ENCODE results near the gene LRP1.
"Not testable (repeated sequence)": the region's sequence is repeated elsewhere in the genome, so short reads cannot be mapped to it uniquely, and the experiment has no call there.

LRP1 gene

DNA sequence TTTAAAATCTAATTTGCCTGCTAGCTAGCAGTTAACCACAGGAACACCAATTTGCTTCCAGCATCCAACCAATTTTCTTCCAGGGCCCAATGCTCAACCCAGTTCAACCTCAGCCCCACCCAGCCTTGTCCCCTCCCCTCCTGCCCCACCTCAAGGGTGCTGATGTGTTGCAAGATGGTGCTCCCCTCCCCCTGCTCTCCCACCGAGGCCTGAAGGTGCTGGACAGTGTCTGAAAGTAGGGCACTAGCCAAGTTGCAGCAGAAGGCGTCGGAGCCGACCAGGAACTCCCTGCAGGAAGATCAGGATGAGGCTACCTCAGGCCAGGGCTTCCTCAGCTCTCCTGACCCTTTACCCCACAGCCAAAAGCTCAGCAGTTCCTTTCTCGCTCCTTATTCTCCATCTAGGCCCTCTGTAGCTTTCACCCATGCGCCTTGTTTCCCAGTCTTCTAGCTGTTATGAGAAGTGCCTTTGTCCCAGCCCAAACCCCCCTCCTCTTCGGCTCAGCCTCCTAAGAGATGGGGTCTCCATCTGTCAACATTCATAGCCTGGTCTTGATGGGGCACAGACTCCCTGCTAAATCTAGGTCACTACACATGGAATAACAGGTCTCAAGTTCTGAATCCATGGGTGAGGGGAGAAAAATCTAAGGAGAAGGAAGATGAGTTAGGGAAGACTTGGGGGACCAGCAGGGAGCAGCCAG lies 20.7 kb upstream of the LRP1 start:
- in situ Hi-C loops (cut with HindIII; ENCODE audit: low pct_ligation_motif_present, low pct_unique_long_range_greater_than_20kb, low sequenced_read_pairs), result no loop called here

DNA sequence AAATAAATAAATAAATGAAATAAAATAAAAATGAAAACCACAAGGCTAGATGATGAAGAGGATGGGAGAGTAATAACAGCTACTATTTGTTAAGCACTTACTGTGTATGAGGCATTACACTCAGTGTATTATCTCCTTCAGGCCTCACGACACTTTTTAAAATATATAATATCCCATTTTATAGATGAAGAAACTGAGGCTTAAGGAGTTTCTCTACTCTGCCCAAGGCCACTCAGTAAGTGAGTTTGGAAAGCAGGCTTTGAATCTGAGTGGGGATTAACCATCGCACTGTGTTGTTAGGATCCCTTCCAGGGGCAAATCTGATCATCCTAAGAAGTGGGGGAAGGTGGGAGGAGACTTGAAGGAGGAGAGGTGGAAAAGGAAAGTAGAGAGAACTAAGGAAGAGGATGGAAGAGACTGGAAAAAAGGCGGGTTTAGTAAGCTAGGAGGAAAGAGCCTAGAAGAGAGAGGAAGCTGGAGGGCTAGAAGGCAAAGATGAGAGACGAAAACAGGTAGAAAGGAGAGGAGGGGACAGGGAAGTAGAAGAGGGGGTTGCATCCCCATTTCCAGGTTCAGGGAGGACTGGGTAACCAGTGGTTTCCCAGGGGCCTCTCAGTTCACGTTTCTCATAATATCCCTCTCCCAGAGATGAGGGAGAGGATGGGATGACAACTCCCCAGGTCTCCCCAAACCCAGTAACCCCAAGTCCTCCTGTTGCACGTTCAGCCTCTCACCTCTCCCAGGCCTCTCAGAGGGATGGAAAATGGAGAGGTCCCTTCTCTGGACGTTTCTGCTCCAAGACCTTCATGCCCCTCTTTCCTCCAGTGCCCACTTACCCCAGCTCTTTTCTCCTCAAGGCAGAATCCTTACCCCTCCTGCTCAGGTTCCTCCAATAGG lies 18.8 kb upstream of the LRP1 start:
- no peak for DNase-seq
- in situ Hi-C loops (cut with HindIII; ENCODE audit: low pct_ligation_motif_present, low pct_unique_long_range_greater_than_20kb, low sequenced_read_pairs), result no loop called here

More for the DNA sequence above, 20.7 kb upstream of the LRP1 start:
- no peak for DNase-seq

DNA sequence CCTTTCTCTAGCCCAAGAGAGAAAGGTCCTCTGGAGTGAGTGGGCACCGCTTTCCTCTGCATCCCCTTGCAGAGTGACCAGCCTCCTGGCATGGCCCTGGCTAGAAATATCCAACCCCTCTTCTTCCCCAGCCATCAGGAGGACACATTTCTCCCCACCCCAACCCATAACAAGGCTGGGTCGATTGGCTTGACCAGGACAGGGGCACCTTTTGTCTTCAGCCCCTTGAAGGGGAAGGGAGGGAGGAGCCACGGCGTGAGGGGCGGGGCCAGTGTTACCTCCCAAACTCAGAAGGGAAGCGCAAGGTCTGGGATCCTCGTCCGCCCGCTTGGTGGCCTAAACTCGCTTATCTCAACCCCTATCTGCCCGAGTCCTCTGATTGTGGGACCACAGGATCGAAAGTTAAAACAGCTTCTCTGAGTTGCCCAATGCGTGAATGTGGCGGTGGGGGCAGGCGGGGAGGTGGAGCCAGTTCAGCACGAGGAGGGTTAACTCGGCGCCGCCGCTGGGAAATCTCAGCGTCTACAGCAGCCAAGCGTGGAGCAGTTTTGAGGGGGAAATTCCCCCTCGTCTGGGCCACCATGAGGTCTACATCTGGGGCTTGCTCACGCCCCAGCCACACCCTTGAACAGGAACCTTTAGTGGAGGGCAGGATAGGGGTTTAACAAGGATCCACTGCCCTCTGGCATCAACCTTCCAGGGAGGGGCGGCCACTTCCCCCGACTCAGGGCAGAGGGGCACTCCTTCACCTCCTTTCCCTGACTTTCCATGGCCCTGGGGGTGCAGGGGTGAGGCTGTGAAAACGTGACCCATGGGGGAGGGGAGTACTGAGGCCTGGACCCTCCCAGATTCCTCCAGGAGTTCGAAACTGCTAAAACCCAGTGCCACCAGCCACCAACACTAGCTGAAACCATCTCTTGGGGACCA lies 17.9 kb upstream of the LRP1 start:
- DNase-seq, result peak; percentile 69
- in situ Hi-C loops (cut with HindIII; ENCODE audit: low pct_ligation_motif_present, low pct_unique_long_range_greater_than_20kb, low sequenced_read_pairs), result no loop called here

DNA sequence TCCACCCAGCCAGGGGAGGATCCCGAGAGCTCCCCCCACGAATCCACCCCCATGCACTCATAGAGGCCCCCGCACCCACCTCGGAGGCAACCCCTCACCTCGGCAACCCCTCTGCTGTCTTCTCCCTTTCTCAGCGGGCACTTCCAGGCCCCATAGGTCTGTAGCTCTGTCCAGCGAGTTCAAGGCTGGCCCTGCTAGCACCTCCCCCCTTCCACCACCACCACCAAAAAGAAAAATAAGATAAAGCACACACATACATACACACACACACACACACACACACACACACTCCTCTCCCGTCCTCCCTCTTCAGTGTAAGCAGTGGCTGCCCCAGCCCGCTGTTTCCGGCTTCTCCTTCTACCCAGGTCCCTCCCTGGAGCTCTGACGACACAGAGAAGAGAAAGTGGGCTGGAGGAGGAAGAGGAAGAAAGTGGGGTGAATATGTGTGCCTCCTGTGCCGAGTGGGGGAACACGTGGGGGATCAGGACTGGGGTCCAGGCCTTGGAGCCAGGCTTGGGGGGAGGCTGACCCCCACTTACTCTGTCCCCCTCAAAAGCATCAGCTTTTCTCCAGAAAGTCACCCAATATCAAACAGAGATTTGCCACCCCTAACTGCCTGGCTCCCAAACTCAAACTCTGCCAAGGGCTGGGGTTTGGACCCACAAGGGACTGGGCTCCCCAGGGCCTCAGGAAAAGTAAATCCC lies 17.1 kb upstream of the LRP1 start, which contains the start of gene STAT6:
Gene STAT6, minus strand, starts transcription at position 332 of the 704 bp plus-strand sequence. CDS start 3,084 bp downstream, outside the sequence.
- DNase-seq, result peak; percentile 91
- in situ Hi-C loops (cut with HindIII; ENCODE audit: low pct_ligation_motif_present, low pct_unique_long_range_greater_than_20kb, low sequenced_read_pairs), result no loop called here

DNA sequence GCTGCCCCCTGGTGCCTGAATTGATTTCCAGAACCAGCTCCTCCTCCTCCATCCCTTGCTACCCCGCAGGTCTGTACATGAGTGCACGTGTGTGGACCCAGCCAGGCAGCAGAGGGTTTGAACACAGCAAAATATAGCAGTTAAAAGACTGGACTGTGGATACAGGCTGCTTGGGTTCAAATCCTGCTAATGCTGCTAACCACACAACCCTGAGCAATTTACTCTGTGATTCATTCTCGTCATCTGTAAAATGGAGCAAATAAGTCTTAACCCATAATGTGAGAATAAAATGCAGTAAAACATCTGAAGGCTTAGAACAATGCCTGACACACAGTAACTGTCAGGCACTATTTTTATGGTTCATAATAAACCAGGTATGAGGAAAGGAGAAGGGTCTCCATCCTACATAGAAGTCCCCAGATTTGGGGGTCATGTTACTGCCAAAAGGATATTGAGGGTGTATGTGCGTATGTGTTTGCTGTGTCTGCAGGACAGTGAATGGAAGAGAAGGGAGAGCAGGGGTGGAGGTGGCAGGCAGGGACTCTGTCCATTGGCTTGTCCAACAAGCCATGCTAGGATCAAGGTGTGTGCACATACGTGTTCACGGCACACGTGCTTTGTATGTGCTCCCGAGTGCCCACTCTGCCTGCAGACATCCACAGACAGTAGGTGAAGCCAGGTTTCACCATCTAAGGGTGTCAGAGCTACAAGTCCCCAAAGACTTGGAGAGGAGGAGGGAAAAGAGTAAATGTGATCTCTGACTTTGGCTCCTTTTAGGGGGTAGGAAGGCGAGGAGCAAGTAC lies 15.6 kb upstream of the LRP1 start:
- DNase-seq, result no peak
- in situ Hi-C loops (cut with HindIII; ENCODE audit: low pct_ligation_motif_present, low pct_unique_long_range_greater_than_20kb, low sequenced_read_pairs), result no loop called here

DNA sequence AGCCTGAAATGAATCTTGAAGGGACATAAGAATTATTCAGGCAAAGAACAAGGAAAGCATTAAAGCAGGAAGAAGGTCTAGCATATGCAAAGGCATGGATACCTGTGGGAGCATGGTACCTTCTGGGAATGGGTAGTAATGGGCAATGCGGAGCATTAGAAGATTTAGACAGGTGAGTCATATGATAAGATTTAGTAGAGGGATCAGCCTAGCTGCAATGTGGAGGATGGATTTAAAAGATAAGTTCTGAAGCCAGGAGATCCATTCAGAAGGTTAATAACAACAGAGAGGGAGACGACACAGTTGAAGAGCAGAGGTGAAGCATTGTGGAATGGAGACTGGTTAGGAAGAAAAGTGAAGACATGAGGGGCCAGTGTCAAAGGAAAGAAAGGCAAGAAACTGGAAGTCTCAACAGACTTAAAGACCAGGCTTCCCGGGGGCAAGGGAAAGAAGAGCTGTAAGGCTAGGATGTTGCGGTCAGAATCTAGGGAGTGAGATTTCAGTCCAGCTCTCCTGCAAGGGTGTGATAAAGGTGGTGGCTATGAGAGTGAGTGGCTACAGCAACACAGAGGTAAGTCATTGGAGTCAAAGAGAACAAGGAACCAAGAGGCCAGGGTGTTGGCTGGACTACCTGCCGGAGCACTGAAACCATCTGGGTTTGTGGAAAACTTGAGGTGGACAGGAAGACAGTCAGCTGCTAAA lies 11.6 kb upstream of the LRP1 start:
- DNase-seq, result no peak
- in situ Hi-C loops (cut with HindIII; ENCODE audit: low pct_ligation_motif_present, low pct_unique_long_range_greater_than_20kb, low sequenced_read_pairs), result no loop called here

DNA sequence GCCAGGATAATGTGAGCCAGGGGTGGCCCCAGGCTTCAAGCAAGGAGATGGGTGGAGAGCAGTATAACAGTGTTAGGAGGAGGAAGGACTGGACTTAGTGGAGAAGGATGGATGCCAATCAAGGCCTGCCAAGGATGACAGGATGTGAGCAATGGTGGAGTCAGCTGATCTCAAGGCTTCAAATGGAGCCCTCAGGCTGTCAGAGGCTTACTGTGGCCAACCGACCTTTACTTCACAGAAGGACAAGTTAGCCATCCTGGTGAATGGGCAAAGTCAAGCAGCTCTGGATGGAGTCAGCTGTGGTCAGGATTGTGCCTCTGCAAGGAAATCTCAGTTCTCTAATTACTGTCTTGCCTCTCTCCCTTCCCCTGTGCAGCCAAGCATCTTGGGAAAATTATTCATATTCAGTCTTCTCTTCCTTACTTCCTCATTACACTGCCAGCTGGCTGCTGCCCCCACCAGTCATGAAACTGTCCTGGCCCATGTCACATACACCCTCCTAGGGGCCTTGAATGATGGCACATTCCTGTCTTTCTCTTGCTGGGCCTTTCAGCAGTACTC lies 9.5 kb upstream of the LRP1 start:
- DNase-seq, result peak; percentile 21
- in situ Hi-C loops (cut with HindIII; ENCODE audit: low pct_ligation_motif_present, low pct_unique_long_range_greater_than_20kb, low sequenced_read_pairs), result no loop called here

DNA sequence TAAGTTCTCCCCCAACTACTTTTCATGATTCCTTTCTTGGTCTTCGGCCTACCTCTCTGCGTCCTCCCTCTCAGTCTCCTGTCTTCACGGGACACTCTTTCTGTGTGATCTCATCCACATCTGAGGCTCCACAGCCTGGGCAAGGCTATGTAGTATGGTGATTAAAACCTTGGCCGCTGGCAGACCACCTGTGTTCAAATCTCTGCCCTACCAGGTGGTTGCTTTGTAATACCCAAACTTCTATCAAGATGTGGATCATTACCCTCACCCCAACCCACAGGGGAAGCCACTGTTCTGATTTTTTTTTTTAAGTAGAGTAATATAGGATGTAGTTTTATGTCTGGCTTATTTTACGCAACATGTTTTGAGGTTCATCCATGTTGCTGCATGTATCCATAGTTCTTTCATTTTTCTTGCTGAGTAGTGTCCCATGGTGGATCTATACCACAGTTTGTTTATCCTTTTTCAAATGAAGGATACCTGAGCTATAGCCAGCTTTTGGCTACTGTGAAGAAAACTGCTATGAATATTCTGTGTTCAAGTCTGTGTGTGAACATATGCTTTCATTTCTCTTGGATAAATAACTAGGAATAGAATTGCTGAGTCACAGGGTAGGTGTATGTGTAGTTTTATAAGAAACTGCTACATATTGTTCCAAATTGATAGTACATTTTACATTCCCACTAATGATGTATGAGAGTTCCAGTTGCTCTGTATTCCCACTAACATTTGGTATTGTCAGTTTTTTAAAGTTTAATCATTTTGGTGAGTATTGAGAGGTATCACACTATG lies 8.8 kb upstream of the LRP1 start:
- in situ Hi-C loops (cut with HindIII; ENCODE audit: low pct_ligation_motif_present, low pct_unique_long_range_greater_than_20kb, low sequenced_read_pairs), result loop anchor here (5.0 kb wide), 1 partner anchor 53 kb away; no protein-coding TSS in a partner anchor
- no peak for DNase-seq

DNA sequence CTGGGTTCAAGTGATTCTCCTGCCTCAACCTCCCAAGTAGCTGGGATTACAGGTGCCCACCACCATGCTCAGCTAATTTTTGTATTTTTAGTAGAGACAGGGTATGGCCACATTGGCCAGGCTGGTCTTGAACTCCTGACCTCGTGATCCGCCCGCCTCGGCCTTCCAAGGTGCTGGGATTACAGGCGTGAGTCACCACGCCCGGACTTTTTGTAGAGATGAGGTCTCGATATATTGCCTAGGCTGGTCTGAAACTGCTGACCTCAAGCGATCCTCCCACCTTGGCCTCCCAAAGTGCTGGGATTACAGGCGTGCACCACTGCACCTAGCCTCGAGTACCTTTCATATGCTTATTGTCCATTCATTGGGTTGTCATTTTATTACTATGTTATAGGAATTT lies 7.6 kb upstream of the LRP1 start:
- in situ Hi-C loops (cut with HindIII; ENCODE audit: low pct_ligation_motif_present, low pct_unique_long_range_greater_than_20kb, low sequenced_read_pairs), result loop anchor here (5.0 kb wide), 1 partner anchor 52 kb away; no protein-coding TSS in a partner anchor
- not testable (repeated sequence) for DNase-seq

DNA sequence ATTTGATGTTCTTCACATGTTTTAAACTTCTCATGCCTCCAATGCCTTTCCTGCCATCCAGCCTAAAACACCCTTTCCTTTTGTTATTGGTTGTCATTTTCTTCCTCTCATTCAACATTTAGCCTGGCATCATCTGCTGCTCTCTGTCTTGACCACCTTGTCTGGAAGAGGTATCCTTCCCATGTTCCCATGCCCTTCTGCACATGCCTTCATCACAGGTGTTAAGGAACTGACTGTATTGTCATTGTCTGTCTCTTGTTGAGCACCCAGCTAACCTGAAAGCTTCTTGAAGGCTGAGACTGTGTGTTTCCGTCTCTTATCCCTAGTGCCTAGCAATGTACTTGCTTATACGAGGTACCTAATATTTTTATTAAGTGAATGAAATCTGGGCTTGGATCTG lies 4.5 kb upstream of the LRP1 start:
- in situ Hi-C loops (cut with HindIII; ENCODE audit: low pct_ligation_motif_present, low pct_unique_long_range_greater_than_20kb, low sequenced_read_pairs), result loop anchor here (5.0 kb wide), 1 partner anchor 48 kb away; no protein-coding TSS in a partner anchor
- no peak for DNase-seq

DNA sequence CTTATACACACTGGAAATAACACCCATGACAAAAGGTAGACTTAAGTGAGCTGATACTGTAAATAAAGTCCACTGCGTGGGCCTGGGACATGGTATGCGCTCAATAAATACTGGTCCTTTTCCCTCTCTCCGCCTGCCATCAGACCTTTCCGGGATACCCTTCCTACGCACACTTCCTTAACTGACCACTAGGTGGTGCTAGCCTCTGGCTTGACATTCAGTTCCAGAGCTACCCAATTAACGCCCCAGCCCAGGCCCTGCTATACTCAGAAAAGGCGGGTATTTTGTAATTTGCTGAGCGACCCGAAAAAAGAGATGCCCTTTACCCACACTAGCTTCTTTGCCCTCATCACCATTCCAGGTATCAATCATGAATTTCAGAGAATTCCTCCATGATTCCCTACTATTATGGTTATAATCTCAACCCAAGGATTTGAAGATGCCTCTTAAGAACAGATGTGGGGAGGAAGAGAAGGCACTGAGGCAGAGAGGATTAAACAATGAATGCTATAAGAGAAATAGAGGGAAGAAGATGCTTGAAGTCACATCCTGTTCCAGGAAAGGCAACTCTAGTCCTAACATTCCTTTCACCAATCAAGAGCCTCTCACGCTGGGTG lies 3.9 kb upstream of the LRP1 start:
- peak; percentile 86 for DNase-seq
- in situ Hi-C loops (cut with HindIII; ENCODE audit: low pct_ligation_motif_present, low pct_unique_long_range_greater_than_20kb, low sequenced_read_pairs), result loop anchor here (5.0 kb wide), 1 partner anchor 48 kb away; no protein-coding TSS in a partner anchor

DNA sequence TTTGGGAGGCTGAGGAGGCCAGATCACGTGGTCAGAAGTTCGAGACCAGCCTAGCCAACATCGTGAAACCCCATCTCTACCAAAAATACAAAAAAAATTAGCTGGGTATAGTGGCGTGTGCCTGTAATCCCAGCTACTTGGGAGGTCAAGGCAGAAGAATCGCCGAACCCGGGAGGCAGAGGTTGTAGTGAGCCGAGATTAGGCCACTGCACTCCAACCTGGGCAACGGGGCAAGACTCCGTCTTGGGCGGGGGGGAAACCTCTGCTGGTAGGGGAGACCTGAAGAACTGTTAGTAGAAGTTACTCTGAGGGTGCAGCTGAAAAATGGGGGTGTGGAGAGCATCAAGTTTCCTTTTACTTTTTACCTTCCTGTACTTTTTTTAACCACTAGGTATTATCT lies 2.2 kb upstream of the LRP1 start:
- in situ Hi-C loops (cut with HindIII; ENCODE audit: low pct_ligation_motif_present, low pct_unique_long_range_greater_than_20kb, low sequenced_read_pairs), result no loop called here
- DNase-seq, result no peak

DNA sequence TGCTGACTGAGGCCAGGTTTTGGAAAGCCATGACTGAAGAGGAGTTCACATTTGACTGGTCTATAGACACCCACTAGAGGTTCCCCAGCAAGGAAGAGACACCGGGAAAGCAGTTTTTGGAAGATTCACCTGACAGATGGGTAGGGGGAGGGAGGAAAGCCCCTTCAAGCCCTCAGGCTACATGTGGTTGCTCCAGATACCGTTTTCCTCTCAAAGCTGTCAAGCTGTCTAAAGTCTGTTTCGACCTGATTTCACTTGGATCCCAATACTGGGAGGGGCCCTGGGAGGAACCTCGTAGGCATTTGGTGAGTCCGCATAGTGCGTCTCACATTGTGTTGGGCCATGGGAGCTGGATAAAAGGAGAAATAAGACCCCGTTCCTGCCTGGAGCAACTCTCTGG lies 1.7 kb upstream of the LRP1 start:
- in situ Hi-C loops (cut with HindIII; ENCODE audit: low pct_ligation_motif_present, low pct_unique_long_range_greater_than_20kb, low sequenced_read_pairs), result no loop called here
- DNase-seq, result no peak

DNA sequence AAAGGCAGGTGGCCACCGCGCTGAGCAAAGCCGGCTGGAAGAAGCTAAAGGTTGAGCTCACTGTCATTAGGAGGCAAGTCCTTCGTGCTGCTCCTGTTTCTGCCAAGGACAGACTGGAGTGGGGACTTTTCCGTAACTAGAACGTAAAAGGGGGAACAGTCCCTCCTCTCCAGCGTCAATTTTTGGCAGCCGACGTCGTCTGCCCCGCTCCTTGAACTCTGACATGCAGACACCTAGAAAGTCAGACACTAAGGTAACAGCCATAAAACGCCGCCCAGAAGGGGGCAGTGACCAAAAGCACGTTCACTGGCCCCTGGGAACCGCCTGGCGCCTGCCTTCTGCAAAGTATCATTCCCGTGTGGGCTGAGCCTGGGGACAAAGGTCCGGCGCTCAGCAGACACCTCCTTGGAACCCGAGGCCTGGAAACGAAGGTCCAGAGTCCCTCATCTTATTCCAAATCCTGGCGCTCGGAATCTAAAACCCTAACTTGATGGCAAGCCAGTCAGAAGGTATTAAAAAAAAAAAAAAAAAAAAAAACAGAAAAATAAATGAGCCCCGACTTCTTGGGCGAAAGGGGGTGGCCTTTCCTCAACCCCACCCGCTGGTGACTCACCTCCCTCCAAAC lies 1.1 kb upstream of the LRP1 start:
- DNase-seq, result peak; percentile 69
- in situ Hi-C loops (cut with HindIII; ENCODE audit: low pct_ligation_motif_present, low pct_unique_long_range_greater_than_20kb, low sequenced_read_pairs), result no loop called here
